ENCODE measurements around the gene MAST2. TPM values are rescaled to one million over a fixed set of nuclear protein-coding genes. Genes with fewer than 3 reads are reported as not detected.

MAST2 gene
- total RNA-seq, 2 donors from 2014 or later, result 9.9 TPM

DNA sequence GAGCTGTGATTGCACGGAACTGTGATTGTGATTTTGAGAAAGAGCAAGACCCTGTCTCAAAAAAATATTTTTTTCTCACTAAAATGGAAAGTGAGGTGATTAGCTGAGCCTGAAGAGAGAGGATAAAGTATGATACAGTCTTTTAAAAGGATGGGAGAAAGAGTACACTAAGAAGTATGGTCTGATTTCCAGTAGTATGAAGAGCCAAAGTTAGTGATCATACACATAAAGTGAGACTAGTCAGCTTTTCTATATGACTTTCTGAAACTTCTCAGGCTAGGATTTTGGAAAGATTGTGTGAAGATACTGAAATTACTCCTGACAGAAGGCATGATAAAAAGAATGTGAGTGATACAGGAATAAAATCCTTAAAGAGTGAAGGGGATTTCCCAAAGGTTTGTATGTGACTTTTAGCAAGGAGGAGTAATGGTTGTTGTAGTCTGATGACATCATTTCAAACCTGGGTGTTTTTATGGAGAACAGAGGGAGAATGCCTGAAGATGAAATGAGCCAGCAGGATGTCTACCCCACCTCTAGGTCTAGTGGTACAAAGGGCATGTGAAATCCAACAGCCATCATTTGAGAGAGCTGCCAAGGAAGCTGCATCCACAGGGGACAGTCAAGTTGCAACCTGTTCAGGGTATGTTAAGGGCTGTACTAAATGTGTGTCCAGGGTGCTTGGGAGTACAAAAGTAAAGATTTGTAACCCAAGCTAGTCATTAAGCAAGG is 171.3 kb downstream of the MAST2 start:
- ATAC-seq (no peak), DNase-seq (no peak)
- WGBS, 2 donors, result 96 to 100% methylated on average over 1 of the region's 1 CpG
- TF ChIP-seq, protein P1, sequence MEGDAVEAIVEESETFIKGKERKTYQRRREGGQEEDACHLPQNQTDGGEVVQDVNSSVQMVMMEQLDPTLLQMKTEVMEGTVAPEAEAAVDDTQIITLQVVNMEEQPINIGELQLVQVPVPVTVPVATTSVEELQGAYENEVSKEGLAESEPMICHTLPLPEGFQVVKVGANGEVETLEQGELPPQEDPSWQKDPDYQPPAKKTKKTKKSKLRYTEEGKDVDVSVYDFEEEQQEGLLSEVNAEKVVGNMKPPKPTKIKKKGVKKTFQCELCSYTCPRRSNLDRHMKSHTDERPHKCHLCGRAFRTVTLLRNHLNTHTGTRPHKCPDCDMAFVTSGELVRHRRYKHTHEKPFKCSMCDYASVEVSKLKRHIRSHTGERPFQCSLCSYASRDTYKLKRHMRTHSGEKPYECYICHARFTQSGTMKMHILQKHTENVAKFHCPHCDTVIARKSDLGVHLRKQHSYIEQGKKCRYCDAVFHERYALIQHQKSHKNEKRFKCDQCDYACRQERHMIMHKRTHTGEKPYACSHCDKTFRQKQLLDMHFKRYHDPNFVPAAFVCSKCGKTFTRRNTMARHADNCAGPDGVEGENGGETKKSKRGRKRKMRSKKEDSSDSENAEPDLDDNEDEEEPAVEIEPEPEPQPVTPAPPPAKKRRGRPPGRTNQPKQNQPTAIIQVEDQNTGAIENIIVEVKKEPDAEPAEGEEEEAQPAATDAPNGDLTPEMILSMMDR (IDR thresholded peaks at IDR 0.05), result no peak
- TF ChIP-seq POLR2A (IDR thresholded peaks at IDR 0.05), result no peak
- H3K27ac ChIP-seq, result no peak overlapping the region
- intact Hi-C loops (cut with DNase I), result no loop called here
- H3K4me3 ChIP-seq, result no peak overlapping the region
- H3K4me1 ChIP-seq, result peaks cover 9% of the 10 kb centered on the region
- no peaks in the 10 kb centered on the region for H3K27me3 ChIP-seq
- no peaks in the 10 kb centered on the region for H3K36me3 ChIP-seq (replicated peaks in 1 of 2; ENCODE audit: insufficient read depth in 1 of 2, low read depth in 2 of 2)
- no peaks in the 10 kb centered on the region for H3K9me3 ChIP-seq

DNA sequence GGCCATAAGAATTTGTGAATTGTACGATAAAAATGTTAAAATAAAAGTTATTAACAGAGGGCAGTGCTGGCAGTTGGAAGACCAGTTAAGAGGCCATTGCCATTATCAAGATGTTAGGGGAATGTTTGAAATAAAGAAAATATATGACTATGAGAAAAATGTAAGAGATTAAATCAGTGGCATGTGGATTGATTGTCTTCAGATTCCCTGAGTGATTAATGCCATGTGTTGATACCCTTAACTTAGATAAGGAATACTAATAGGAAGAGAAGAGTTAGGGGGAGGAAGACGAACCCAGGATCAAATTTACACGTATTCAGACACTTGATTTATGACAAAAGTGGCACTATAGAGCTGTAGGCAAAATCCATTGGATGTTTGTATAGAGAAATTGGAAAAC is 173.2 kb downstream of the MAST2 start:
- ATAC-seq, result no peak
- H3K9me3 ChIP-seq, result no peaks in the 10 kb centered on the region
- TF ChIP-seq POLR2A (IDR thresholded peaks at IDR 0.05), result no peak
- TF ChIP-seq, protein P1 (IDR thresholded peaks at IDR 0.05), result no peak
- DNase-seq, result no peak
- intact Hi-C loops (cut with DNase I), result no loop called here
- no peak overlapping the region for H3K4me3 ChIP-seq
- no peaks in the 10 kb centered on the region for H3K27me3 ChIP-seq
- H3K27ac ChIP-seq, result no peak overlapping the region
- no peaks in the 10 kb centered on the region for H3K36me3 ChIP-seq (replicated peaks in 1 of 2; ENCODE audit: insufficient read depth in 1 of 2, low read depth in 2 of 2)
- peaks cover 9% of the 10 kb centered on the region for H3K4me1 ChIP-seq
- 85 to 93% methylated on average over 3 of the region's 3 CpGs for WGBS, 2 donors

DNA sequence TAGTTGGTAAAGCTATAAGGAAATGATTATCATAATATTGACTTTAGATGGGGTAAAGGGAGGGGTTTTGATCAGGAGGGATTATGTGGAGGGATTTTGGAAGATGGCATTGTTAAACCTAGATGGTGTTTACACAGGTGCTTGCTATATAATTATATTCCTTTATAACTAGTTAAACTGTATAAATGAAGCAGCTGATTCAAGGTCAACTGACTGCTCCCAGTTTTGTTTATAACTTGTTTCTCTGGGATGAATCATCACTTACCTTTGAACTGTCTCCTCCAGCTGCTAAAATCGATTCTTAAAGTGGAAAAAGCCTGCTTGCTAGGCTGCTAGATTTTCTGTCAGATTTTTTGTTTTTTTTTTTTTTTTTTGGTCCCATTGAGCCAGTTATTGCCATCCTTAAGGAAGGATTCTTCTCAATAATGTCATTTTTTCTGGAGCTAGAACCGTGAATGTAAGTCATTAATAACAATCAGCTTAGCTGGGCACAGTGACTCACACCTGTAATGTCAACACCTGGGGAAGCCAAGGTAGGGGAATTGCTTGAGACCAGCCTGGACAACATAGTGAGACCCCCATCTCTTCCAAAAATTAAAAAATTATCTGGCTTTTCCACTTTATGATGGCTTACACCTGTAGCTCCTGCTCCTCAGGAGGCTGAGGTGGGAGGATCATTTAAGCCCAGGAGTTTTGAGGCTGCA is 175.8 kb downstream of the MAST2 start:
- Histone ChIP-seq H3K4me3 (no peak overlapping the region), H3K4me1 (peaks cover 9% of the 10 kb centered on the region), H3K36me3 (replicated peaks in 1 of 2; ENCODE audit: insufficient read depth in 1 of 2, low read depth in 2 of 2) (no peaks in the 10 kb centered on the region), H3K9me3 (no peaks in the 10 kb centered on the region), H3K27ac (no peak overlapping the region), H3K27me3 (no peaks in the 10 kb centered on the region)
- intact Hi-C loops (cut with DNase I), result no loop called here
- TF ChIP-seq POLR2A (IDR thresholded peaks at IDR 0.05), result no peak
- TF ChIP-seq, protein P1 (IDR thresholded peaks at IDR 0.05), result no peak
- ATAC-seq (no peak), DNase-seq (no peak)
- WGBS, 2 donors, result 5 to 19% methylated on average over 2 of the region's 2 CpGs

DNA sequence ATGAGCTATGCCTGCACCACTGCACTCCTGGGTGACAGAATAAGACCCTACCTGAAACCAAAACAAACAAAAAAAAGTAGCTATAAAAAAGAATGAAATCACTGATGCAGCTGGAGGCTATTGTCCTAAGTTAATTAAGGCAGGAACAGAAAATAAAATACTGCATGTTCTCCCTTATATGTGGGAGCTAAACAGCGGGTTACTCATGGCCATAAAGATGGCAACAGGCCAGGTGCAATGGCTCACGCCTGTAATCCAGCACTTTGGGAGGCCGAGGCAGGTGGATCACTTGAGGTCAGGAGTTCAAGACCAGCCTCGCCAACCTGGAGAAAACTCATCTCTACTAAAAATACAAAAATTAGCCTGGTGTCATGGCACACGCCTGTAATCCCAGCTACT is 176.4 kb downstream of the MAST2 start:
- no peaks in the 10 kb centered on the region for H3K36me3 ChIP-seq (replicated peaks in 1 of 2; ENCODE audit: insufficient read depth in 1 of 2, low read depth in 2 of 2)
- H3K27me3 ChIP-seq, result no peaks in the 10 kb centered on the region
- H3K4me3 ChIP-seq, result no peak overlapping the region
- TF ChIP-seq, protein P1 (IDR thresholded peaks at IDR 0.05), result no peak
- TF ChIP-seq POLR2A (IDR thresholded peaks at IDR 0.05), result no peak
- no peaks in the 10 kb centered on the region for H3K9me3 ChIP-seq
- intact Hi-C loops (cut with DNase I), result no loop called here
- H3K4me1 ChIP-seq, result peaks cover 9% of the 10 kb centered on the region
- 93 to 96% methylated on average over 5 of the region's 5 CpGs for WGBS, 2 donors
- DNase-seq (no peak), ATAC-seq (no peak)
- no peak overlapping the region for H3K27ac ChIP-seq
